SU-DHL-6 (cell line): ENCODE data around the gene CHSY3.

Experiments used
- EZH2phosphoT487 ChIP-seq: fragments of 200-600 bp; sonication (generic), shearing (Covaris generic); conservative IDR thresholded peaks from 2 replicates; pipeline ENCODE4 v1.6.1; 2018; ENCODE audit warnings: mild to moderate bottlenecking, antibody characterized with exemption, low read length, moderate library complexity, mixed read lengths
- TF ChIP-seq, protein P1 (sequence below): fragments of 200-600 bp; sonication (generic); IDR thresholded peaks from one replicate; pipeline ENCODE4 v1.5.1; 2017; ENCODE audit warnings: antibody characterized with exemption, mild to moderate bottlenecking, low read length, moderate library complexity; ENCODE audit not compliant: insufficient read depth, poor library complexity, severe bottlenecking

DNA sequence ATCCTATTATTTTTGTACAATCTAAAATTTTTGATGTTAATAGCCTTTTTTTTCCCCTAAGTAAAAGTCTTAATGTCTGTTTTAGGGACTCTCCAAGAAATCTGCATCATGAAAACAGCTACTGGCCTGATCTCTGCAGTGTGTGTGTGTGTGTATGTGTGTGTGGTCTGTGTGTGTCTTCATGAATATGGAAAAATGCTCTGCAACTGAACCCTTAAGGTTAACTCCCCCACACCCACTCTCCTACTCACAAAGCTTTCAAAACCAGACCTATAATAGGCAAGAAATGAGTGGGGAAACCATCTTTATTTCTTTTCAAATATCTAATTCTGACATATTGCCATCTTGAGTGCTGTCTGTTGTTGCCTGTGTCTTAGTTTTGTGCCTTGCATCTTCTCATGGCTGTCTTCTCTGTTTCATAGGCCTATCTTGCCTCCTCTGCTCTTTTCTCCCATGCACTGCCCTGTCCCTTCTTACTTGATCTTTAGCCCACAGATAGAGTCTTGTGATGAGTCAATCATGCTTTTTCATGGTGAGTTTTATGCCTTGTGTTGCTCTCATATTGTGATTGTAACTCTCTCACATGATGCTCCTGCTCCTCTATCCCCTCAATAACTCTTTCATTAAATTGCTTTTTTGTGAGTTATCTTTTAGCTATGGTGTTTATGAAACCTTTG, 68.3 kb downstream of the CHSY3 start:
- TF ChIP-seq, protein P1, sequence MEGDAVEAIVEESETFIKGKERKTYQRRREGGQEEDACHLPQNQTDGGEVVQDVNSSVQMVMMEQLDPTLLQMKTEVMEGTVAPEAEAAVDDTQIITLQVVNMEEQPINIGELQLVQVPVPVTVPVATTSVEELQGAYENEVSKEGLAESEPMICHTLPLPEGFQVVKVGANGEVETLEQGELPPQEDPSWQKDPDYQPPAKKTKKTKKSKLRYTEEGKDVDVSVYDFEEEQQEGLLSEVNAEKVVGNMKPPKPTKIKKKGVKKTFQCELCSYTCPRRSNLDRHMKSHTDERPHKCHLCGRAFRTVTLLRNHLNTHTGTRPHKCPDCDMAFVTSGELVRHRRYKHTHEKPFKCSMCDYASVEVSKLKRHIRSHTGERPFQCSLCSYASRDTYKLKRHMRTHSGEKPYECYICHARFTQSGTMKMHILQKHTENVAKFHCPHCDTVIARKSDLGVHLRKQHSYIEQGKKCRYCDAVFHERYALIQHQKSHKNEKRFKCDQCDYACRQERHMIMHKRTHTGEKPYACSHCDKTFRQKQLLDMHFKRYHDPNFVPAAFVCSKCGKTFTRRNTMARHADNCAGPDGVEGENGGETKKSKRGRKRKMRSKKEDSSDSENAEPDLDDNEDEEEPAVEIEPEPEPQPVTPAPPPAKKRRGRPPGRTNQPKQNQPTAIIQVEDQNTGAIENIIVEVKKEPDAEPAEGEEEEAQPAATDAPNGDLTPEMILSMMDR = no peak
- no peak for TF ChIP-seq EZH2phosphoT487
